NCI-H2081 (cell line): Measurements from ENCODE around the gene SFPQ.
"Not testable (repeated sequence)": the region's sequence is repeated elsewhere in the genome, so short reads cannot be mapped to it uniquely, and the experiment has no call there.

Source experiments
- DNase-seq, 2 experiments: peaks; one replicate each; lab custom pipeline; 2025; lab: John Stamatoyannopoulos, UW

The SFPQ gene

GRCh38 chr1:35188578-35189392 is 4.2 kb downstream of the SFPQ start:
- no peak for DNase-seq

- DNase-seq, result no peak
Observed at GRCh38 chr1:35187816-35188342, 5.1 kb downstream of the SFPQ start.

DNA sequence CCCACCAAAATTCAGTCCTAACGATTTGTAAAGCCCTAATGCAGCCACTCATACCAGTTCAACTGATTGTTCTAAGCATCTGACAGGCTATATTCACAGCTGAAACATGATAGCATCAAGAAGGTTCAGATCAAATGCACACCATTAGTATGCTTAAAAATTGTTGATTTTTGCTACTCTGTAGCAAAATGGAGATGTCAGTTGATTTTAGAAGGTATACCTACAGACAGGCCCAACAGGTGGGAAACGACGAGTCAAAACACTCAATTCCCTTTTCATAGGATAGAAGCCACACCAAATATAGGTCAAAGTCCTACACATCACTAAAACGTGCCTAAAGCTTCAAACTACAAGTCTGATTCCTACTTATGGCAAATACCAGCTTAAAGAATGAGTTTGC is 6.7 kb downstream of the SFPQ start:
- no peak for DNase-seq

DNA sequence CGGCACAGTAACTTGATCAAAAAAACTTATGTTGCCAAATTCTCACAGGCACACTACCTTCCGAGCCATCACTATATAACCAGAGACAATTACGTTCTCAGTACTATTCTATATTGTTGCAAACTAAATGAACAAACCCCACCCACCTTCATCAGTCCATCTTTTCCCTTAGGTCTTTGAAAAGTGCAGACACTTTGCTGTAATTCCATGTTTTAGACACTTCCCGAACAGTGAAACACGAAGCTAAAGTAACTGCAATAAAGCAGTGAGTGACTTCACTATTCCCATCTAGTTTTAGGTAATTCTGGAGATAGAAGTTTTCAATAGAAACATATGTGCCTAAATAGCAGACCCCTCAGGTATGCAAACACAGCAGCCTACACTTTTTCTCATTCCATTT is 7.7 kb downstream of the SFPQ start:
- no peak for DNase-seq

DNA sequence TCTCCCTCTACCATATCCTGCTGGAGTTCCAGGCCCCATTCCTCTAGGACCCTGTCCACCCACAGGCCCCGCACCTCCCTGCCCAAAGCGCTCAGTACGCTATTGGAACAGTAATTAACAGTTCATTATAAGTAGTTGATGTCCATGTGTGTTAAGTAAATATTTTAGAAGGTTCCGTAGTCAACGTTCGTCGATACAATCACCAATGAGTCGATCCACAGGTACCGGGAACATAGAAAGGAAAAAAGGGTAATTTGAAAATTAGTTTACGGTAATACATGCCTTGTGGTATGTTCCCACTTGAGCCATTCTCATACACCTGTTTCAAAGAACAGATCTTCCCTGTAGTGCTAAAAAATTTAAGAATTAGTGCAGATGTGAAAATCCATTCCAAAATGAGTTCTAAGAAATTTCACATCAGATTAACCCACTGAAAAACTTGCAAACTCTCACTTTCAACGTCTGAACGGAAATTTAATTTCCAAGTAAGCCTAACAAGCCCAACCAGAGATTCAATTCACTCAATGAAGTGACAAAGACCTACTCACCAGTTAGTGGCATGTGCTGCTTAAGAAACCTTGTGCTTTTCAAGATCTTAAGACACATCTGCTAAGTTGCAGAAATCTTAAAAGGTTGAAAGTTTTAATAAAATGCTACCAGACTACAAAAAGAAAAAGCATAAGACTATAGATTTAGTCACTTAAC is 8.3 kb downstream of the SFPQ start:
- no peak for DNase-seq

DNA sequence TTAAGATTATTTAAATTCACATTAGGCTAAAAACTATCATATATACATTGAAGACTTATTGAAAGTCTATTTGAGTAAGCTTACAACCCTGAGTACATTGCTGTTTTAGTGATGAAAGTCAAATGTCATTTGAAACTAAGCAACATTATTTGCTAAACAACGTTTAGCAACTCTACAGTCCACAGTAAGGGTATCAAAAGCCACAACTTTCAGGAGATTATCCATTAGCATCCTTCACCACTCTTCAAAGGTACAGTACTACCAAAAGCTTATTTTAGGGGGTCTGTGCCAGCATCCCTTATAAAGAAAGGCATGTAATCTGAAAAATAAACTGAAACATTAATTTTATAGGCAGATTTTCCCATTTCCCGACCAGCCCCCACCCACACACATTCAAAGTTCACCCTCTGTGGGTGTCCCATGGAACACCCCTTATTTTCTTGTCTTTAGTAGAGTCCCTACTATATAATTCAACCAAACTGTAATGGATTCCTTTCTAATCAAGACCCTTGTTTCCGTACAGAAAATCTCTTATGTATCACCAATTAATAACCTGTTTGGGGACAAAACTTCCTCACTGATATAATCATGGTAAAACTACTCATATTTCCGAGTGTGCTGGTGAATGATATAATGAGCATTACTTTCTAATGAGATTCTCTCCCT is 11.0 kb downstream of the SFPQ start:
- no peak for DNase-seq

DNA sequence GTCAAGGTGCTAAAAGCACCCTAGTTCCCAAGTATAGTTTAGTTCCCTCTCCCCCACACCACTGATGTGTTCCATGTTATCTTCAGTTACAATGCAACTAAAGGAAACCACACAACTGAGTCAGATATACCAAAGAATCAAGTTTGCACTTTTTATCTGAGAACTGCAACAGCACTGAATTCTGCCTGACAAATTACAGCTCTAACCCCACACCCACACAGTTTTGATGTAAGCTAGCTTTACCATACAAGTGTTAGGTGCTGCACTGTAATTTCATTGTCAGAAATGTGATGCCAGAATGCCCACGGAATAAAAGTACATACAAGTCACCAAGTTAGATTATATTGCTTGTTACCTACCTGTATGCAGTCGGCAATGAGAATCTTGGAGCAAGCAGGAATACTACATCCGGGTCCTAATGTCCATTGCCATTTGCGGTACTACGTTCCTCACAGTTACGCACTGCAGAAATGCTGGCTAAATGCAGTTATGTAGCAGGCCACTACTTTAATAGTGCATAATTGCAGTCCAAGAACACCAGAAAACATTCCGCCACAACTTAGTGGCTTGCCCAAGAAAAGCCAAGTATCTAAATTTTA is 12.1 kb downstream of the SFPQ start:
- no peak for DNase-seq

- no peak for DNase-seq
Observed at GRCh38 chr1:35179908-35180307, 13.0 kb downstream of the SFPQ start.

- DNase-seq, result no peak
Observed at GRCh38 chr1:35178874-35179380, 14.0 kb downstream of the SFPQ start.

DNA sequence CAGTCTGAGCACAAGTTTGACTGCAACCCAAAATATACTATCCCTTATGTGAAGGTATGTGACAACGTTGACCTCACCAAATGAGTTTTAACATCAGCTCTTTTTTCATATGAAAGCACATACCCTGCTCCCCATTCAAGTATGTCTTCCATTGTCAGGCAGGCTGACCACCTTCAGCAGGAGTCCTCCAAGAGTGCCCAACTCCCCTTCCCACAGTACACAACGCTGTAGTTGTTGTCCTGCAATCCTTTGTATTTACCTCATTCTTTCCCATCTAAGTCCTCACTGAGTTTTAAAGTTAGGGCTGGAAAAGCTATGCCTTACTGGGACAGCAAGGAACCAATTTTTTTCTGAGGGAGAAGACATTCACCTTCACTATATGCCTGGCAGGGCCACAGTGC is 14.7 kb downstream of the SFPQ start:
- no peak for DNase-seq

DNA sequence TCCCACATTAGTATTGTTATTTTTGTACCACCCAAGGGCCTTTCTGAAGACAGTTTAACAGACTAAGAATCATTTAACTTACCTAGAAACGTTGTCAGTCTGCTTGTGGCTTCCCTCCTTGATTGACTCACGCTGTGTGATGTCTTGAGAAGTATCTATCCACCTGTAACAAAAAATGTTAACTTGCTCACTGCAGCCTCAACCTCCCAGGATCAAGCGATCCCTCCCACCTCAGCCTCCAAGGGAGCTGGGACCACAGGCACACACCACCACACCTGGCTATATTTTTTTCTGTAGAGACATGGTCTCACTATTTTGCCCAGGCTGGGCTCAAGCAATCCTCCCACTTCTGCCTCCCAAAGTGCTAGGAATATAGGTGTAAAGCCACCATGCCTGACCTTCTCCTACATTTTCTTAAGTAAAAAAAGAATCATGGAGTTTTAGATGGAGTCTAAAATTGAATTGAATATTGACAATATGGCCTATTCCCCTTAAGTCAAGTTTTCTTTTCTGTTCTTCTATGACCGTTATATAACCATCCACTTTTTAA is 15.6 kb downstream of the SFPQ start:
- no peak for DNase-seq

- DNase-seq, result no peak
Observed at GRCh38 chr1:35175602-35176001, 17.3 kb downstream of the SFPQ start.

GRCh38 chr1:35175098-35175576 is 17.8 kb downstream of the SFPQ start:
- no peak for DNase-seq

DNA sequence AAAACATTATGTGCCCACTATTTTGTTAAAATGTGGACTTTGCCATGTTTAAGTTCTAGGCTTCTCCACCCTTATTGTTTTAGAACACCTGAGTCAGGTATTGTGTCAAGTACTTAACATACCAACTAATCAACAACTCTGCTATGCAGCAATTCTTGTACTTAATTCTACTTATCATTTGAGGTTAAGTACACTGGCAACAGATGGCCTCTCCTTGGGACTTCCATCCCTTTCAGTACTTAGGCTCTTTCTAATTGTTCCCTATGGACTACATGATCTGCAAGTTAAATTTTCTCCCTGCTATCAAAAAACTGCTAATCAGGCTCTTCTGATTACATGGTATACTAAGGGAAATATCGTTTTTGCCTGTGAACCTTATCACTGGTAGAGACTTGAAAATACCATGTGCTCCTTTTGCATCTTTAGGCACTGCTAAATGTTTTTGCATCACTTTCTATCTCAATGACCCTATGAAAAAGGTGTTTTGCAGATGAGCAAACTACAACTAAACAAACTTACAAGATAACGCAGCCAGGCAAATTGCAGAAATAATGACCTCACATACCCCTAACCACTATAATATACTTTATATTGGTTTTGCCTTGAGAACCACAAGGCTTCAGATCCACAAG is 18.9 kb downstream of the SFPQ start:
- no peak for DNase-seq

DNA sequence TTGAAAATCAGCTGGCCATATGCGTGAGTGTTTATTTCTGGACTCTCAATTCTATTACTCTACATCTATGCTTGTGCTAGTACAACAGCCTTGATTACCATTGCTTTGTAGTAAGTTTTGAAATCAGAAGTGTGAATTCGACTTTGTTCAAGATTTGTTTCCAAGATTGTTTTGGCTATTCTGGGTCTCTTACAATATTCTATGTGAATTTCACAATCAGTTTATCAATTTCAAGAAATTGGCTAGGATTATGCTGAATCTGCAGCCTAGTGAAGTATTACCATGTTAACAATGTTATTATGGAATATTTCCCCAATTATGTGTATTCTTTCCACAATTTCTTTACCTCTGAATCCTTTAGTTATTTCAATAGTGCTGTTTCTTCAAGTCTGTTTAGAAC is 19.5 kb downstream of the SFPQ start:
- DNase-seq, result no peak

GRCh38 chr1:35172022-35172421 is 20.9 kb downstream of the SFPQ start:
- no peak for DNase-seq

- no peak for DNase-seq
Observed at GRCh38 chr1:35171579-35171978, 21.4 kb downstream of the SFPQ start.

DNA sequence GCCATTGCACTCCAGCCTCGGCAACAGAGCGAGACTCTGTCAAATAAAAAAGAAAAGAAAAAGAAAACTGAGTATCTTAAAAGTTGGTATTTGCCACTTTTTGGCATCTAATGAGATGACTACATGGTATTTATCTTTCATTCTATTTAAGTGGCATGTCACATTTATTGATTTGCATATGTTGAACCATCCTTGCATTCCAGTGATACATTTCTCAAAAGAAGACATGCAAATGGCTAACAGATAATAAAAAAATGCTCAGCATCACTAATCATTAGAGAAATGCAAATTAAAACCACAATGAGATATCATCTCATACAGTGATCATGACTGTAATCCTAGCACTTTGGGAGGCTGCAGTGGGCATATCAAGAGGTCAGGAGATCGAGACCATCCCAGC is 28.1 kb downstream of the SFPQ start:
- DNase-seq, result no peak

GRCh38 chr1:35151220-35151619 is 41.7 kb downstream of the SFPQ start:
- no peak for DNase-seq

- not testable (repeated sequence) for DNase-seq
Observed at GRCh38 chr1:35145892-35146549, 46.9 kb downstream of the SFPQ start.
